Heart left ventricle (tissue), 13 donors: Measurements from ENCODE around the gene SKP1.

ENCODE experiments used
- POLR2A ChIP-seq, 2 donors: fragments of 450-650 bp; IDR thresholded peaks; one replicate each; pipeline ENCODE4 v1.6.1; 2017; ENCODE audit warnings: antibody characterized with exemption in 2 of 2, mild to moderate bottlenecking in 2 of 2, moderate library complexity in 2 of 2
- TF ChIP-seq, protein P1 (sequence below), 12 donors: fragments of 200-600 bp; sonication (generic) in 4 of 12; IDR thresholded peaks; one replicate each; pipeline versions ENCODE4 v1.5.0 to v1.8.0; 2018 to 2022; ENCODE audit warnings: antibody characterized with exemption in 12 of 12, mild to moderate bottlenecking in 5 of 12
- donor health status: ischemic (EF 13 %, LVEDD 7.1; RV severe dilation, severe dysfunction).
- donor health status: DM: no; HTN: yes; CAD: no.
- donor health status: DM: no; HTN: no; CAD: no.
- donor health status: ischemic (EF 25% LVEDD 6.9; RV normal size, moderate dysfunction).
- donor health status: ischemic (EF 25% LVEDD 5.7; RV mildly dilated, moderate dysfunction).
- donor health status: ischemic (EF 35%, LVEDD 5.7; RV mildly dilated, moderate dysfunction).
- donor health status: nonischemic (EF 11% LVEDD 7.7; RV severe dilation, severe dysfunction).
- donor health status: DM: yes; HTN: yes; CAD: no.
- donor health status: PGD.
- donor health status: ischemic (EF 29% LVEDD 5.4; RV normal size, mild dysfunction).
- donor health status: nonischemic (EF 23%, LVEDD 6.1; RV moderate dilation, normal function).

DNA sequence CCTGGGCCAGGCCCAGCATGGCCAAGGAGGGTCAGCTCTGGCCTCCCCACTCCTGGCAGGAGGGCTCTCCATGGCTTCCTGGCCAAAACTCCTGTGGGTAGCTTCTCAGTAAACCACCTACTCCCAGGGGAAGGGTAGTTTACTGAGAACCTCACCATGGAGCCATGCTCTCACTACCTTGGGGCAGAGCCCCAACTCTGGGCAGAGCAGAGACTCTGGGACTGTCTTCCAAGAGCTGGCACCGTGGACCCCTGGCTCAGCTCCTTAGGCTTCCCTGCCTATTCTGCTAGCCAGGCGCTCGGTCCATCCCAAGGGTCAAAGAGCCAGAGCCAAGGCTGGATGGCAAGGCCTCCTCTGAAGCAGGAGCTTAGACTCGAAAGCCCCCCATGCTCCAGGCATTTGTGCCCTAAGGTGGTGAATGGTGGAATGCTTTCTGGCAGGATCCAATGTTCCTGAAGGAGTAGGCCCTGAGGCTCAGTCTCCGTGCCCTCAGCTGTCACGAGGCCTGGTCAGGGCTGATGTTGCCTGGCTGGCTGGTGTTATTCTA is 42.7 kb downstream of the SKP1 start:
- TF ChIP-seq, protein P1, sequence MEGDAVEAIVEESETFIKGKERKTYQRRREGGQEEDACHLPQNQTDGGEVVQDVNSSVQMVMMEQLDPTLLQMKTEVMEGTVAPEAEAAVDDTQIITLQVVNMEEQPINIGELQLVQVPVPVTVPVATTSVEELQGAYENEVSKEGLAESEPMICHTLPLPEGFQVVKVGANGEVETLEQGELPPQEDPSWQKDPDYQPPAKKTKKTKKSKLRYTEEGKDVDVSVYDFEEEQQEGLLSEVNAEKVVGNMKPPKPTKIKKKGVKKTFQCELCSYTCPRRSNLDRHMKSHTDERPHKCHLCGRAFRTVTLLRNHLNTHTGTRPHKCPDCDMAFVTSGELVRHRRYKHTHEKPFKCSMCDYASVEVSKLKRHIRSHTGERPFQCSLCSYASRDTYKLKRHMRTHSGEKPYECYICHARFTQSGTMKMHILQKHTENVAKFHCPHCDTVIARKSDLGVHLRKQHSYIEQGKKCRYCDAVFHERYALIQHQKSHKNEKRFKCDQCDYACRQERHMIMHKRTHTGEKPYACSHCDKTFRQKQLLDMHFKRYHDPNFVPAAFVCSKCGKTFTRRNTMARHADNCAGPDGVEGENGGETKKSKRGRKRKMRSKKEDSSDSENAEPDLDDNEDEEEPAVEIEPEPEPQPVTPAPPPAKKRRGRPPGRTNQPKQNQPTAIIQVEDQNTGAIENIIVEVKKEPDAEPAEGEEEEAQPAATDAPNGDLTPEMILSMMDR (IDR thresholded peaks at IDR 0.05), result no peak
- TF ChIP-seq POLR2A (IDR thresholded peaks at IDR 0.05), result no peak
